Spleen (tissue), 11 donors: ENCODE data around the gene CSHL1. TPM values are rescaled to one million over a fixed set of nuclear protein-coding genes. Genes with fewer than 3 reads are reported as not detected.

Source experiments
- DNase-seq: peaks from one replicate; pipeline ENCODE4 v3.0.0-alpha.2; 2020
- H3K27ac ChIP-seq, 8 donors: fragments of 200-600 bp; sonication (generic) in 7 of 8; 1 replicate in 4 of 8; 2 replicates in 4 of 8; pipeline versions ENCODE4 v1.5.0 to v1.8.0; 2016 to 2021; ENCODE audit warnings: inconsistent platforms in 4 of 8, mild to moderate bottlenecking in 4 of 8, moderate library complexity in 1 of 8
- H3K27me3 ChIP-seq, 7 donors: fragments of 200-600 bp; sonication (generic) in 6 of 7; replicated peaks in 1 of 7; 1 replicate in 4 of 7; 2 replicates in 3 of 7; pipeline versions ENCODE4 v1.5.0 to v1.8.0; 2016 to 2021; ENCODE audit warnings: inconsistent platforms in 3 of 7, mild to moderate bottlenecking in 1 of 7
- H3K36me3 ChIP-seq, 6 donors: fragments of 200-600 bp; sonication (generic) in 5 of 6; 1 replicate in 4 of 6; 2 replicates in 2 of 6; pipeline versions ENCODE4 v1.5.0 to v1.8.0; 2016 to 2021; ENCODE audit warnings: inconsistent platforms in 2 of 6
- H3K4me1 ChIP-seq, 6 donors: fragments of 200-600 bp; sonication (generic) in 5 of 6; 1 replicate in 3 of 6; 2 replicates in 3 of 6; pipeline versions ENCODE4 v1.5.0 to v1.8.0; 2016 to 2021; ENCODE audit warnings: inconsistent platforms in 3 of 6
- H3K4me3 ChIP-seq, 8 donors: fragments of 200-600 bp; sonication (generic) in 7 of 8; 1 replicate in 4 of 8; 2 replicates in 4 of 8; pipeline versions ENCODE4 v1.5.0 to v1.8.0; 2016 to 2021; ENCODE audit warnings: inconsistent platforms in 4 of 8, mild to moderate bottlenecking in 4 of 8, moderate library complexity in 2 of 8
- H3K9me3 ChIP-seq, 8 donors: fragments of 200-600 bp; sonication (generic) in 7 of 8; 1 replicate in 4 of 8; 2 replicates in 4 of 8; pipeline versions ENCODE4 v1.5.0 to v1.8.0; 2016 to 2021; ENCODE audit warnings: inconsistent platforms in 4 of 8
- POLR2A ChIP-seq, 3 donors: fragments of 450-650 bp; IDR thresholded peaks; one replicate each; pipeline ENCODE4 v1.5.1; 2017; ENCODE audit warnings: antibody characterized with exemption in 3 of 3, mild to moderate bottlenecking in 1 of 3
- POLR2AphosphoS5 ChIP-seq, 3 donors: sonication (generic); formaldehyde crosslinking; IDR thresholded peaks; one replicate each; pipeline ENCODE4 v1.5.1; 2017; ENCODE audit warnings: antibody characterized with exemption in 3 of 3
- WGBS, 5 donors: extraction: QIAGEN DNeasy Blood & Tissue Kit in 3 of 5; methylation state at CpG; one replicate each; pipeline versions ENCODE4 v1.1.5 to v1.1.7; 2013 to 2018; 5-methylcytosine and 5-hydroxymethylcytosine counted together
- intact Hi-C: fragments of 100-400 bp; cut with DNase I; formaldehyde crosslinking; loops from one replicate; pipeline ENCODE4 v1.15.0; 2023; ENCODE audit warnings: low total_unique reads
- polyA plus RNA-seq, 3 donors: library from polyadenylated mRNA; stranded (reverse); fragments of 200-250 nt; gene quantifications; one replicate each; pipeline ENCODE4 v1.2.1, GENCODE V29; 2013
- total RNA-seq, 7 donors: library from RNA; depleted of rRNA in 3 of 7; stranded (reverse); fragments of >200 nt in 3 of 7; fragmentation: NEBNext Ultra II Directional in 4 of 7; extraction: Animal tissue kit (Norgen Biotek cat#: 25700) in 4 of 7; gene quantifications; one replicate each; pipeline versions ENCODE4 v1.1.0 to v1.2.1, GENCODE V29; 2016 to 2021
- TF ChIP-seq, protein P1 (sequence below), 11 experiments: fragments of 200-600 bp in 7 of 11; fragments of 450-650 bp in 4 of 11; sonication (generic) in 4 of 11; IDR thresholded peaks in 8 of 11; conservative IDR thresholded peaks in 3 of 11; 1 replicate in 7 of 11; 2 replicates in 4 of 11; pipeline versions ENCODE4 v1.4.0 to v1.8.0; 2016 to 2021; ENCODE audit warnings: antibody characterized with exemption in 11 of 11, inconsistent platforms in 4 of 11, mild to moderate bottlenecking in 1 of 11
- donor health status: healthy with polysubstance abuse.
- donor health status: DM: no; HTN: no; CAD: no; lungs with moderate emphysema.
- donor health status: DM: no; HTN: no; CAD: no.
- donor health status: Bipolar disorder and iron deficiency.
- donor health status: healthy.
- donor health status: DM: no; HTN: no; CAD: no.
- donor health status: DM: yes; HTN: yes; CAD: no.

The CSHL1 gene
- total and polyA plus RNA-seq, 10 donors = 0.06 TPM; not detected in 9

DNA sequence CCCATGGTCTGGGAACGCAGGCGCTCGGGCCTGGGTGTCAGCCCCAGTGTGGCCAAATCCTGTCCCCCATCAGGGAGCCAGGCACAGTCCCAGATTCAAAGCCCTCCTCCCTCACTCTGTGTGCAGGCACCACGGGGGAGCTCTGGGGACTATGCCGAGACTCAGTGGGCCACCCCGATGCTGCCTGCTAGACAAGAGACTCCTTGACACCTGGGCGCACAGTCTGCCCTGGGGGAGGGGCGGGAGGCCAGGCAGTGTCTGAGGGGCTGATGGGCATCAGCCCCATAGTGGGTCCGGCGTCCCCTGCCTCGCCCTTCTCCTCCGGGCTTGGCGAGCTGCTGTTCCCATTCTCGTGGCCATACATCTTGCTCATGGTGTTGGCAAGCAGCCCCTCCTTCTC, 29.5 kb upstream of the CSHL1 start:
- Histone ChIP-seq H3K27me3 (no peaks in the 10 kb centered on the region), H3K36me3 (no peaks in the 10 kb centered on the region), H3K4me1 (peaks cover under 1 to 39% (median 18%) of the 10 kb centered on the region in 6 donors), H3K27ac (no peak overlapping the region), H3K9me3 (no peaks in the 10 kb centered on the region), H3K4me3 (no peak overlapping the region)
- 90 to 98% (median 94%) methylated on average over 8 to 14 of the region's 14 CpGs for WGBS, 5 donors
- intact Hi-C loops = no loop called here
- DNase-seq = peak; percentile 76
- TF ChIP-seq, protein P1, sequence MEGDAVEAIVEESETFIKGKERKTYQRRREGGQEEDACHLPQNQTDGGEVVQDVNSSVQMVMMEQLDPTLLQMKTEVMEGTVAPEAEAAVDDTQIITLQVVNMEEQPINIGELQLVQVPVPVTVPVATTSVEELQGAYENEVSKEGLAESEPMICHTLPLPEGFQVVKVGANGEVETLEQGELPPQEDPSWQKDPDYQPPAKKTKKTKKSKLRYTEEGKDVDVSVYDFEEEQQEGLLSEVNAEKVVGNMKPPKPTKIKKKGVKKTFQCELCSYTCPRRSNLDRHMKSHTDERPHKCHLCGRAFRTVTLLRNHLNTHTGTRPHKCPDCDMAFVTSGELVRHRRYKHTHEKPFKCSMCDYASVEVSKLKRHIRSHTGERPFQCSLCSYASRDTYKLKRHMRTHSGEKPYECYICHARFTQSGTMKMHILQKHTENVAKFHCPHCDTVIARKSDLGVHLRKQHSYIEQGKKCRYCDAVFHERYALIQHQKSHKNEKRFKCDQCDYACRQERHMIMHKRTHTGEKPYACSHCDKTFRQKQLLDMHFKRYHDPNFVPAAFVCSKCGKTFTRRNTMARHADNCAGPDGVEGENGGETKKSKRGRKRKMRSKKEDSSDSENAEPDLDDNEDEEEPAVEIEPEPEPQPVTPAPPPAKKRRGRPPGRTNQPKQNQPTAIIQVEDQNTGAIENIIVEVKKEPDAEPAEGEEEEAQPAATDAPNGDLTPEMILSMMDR (IDR thresholded peaks at IDR 0.05 in 8 of 11, conservative IDR thresholded peaks at IDR 0.05 in 3 of 11) = no peak
- TF ChIP-seq POLR2AphosphoS5 (IDR thresholded peaks at IDR 0.05) = no peak
- no peak for TF ChIP-seq POLR2A (IDR thresholded peaks at IDR 0.05)

DNA sequence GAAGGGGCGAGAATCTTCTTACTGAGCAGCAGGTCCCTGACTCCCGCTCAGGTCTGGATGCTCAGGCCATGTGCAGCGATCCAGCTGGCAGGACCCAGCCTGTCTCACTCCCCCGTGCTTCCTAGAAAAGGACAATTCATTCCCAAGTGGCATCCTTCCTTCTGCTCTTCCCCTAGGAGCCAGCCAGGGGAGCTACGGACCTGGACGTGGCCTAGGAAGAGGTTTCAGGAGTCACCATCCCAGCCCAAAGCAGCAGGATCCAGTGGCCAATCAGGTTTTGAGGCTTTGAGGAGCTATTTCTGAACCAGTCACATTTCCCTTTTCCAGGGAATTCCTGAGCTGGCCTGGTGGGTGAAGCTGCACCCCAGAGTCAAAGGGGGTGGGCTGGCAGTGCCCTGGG, 28.8 kb upstream of the CSHL1 start:
- Histone ChIP-seq H3K9me3 (no peaks in the 10 kb centered on the region), H3K36me3 (no peaks in the 10 kb centered on the region), H3K27me3 (no peaks in the 10 kb centered on the region), H3K4me1 (peaks cover 0 to 39% (median 14%) of the 10 kb centered on the region in 6 donors), H3K27ac (peak overlapping the region in 1 of 8 donors; percentile 25), H3K4me3 (no peak overlapping the region)
- no peak for DNase-seq
- intact Hi-C loops = no loop called here
- TF ChIP-seq, protein P1 (IDR thresholded peaks at IDR 0.05 in 8 of 11, conservative IDR thresholded peaks at IDR 0.05 in 3 of 11) = no peak
- TF ChIP-seq POLR2AphosphoS5 (IDR thresholded peaks at IDR 0.05) (no peak), POLR2A (IDR thresholded peaks at IDR 0.05) (no peak)
- 68 to 92% (median 85%) methylated on average over 5 to 6 of the region's 6 CpGs for WGBS, 5 donors

DNA sequence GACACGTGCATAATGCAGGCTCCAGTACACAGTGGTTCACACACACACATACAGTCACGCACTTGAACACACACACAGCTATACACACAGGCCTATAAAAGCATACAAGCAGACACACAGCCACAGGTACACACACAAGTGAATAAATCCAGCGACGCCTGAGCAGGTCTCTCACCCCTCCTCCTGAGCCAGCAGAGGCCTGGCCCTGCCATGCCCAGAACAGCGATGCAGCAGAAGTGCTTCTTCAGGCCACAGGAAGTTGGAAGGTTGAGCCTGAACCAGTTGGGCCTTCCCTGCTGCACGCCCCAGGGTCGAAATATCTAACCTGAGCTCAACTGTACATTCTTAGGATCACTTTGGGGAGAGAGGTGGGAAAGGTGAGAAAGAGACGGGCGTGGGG, 28.3 kb upstream of the CSHL1 start:
- Histone ChIP-seq H3K4me1 (peaks cover 0 to 40% (median 17%) of the 10 kb centered on the region in 6 donors), H3K36me3 (no peaks in the 10 kb centered on the region), H3K9me3 (no peaks in the 10 kb centered on the region), H3K27me3 (no peaks in the 10 kb centered on the region), H3K27ac (peak overlapping the region in 1 of 8 donors; percentile 25), H3K4me3 (no peak overlapping the region)
- intact Hi-C loops = no loop called here
- WGBS, 5 donors = 81 to 88% (median 82%) methylated on average over 8 to 9 of the region's 9 CpGs
- DNase-seq = no peak
- TF ChIP-seq, protein P1 (IDR thresholded peaks at IDR 0.05 in 8 of 11, conservative IDR thresholded peaks at IDR 0.05 in 3 of 11) = no peak
- no peak for TF ChIP-seq POLR2A (IDR thresholded peaks at IDR 0.05)
- no peak for TF ChIP-seq POLR2AphosphoS5 (IDR thresholded peaks at IDR 0.05)

DNA sequence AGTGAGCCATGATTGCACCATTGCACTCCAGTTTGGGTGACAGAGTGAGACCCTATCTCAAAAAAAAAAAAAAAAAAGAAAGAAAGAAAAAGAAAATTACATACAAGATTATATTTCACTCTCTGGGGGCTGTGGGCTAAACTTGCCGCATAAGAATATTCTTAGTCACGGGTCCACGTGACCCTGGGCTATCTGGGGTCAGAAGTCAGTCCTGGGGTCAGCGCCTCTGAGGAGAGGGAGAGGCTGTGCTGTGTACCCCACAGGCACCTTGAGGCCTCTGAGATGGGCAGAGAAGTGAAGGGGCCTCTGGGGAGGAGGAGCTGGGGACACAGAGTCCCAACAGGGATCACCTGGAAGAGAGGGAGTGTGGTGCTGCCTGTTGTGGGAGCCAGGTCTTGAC, 26.9 kb upstream of the CSHL1 start:
- Histone ChIP-seq H3K27me3 (no peaks in the 10 kb centered on the region), H3K4me3 (no peak overlapping the region), H3K27ac (no peak overlapping the region), H3K4me1 (peaks cover 0 to 55% (median 26%) of the 10 kb centered on the region in 6 donors), H3K9me3 (no peaks in the 10 kb centered on the region), H3K36me3 (no peaks in the 10 kb centered on the region)
- TF ChIP-seq POLR2A (IDR thresholded peaks at IDR 0.05) (no peak), POLR2AphosphoS5 (IDR thresholded peaks at IDR 0.05) (no peak)
- TF ChIP-seq, protein P1 (IDR thresholded peaks at IDR 0.05 in 8 of 11, conservative IDR thresholded peaks at IDR 0.05 in 3 of 11) = no peak
- 91 to 97% (median 95%) methylated on average over 4 of the region's 4 CpGs for WGBS, 5 donors
- intact Hi-C loops = no loop called here
- DNase-seq = no peak
